HEK293 (cell line): Measurements from ENCODE around the gene ZNF354B.

Source experiments
- CTCF ChIA-PET: fragments of 350-600 bp; formaldehyde crosslinking; extraction: SDS; loops from one replicate; lab custom pipeline; 2021; ENCODE audit warnings: antibody characterized with exemption; lab: Yijun Ruan, JAX
- POLR2A ChIA-PET: fragments of 300-600 bp; formaldehyde crosslinking; extraction: SDS; loops from one replicate; lab custom pipeline; 2020; ENCODE audit warnings: antibody characterized with exemption, inconsistent platforms; lab: Yijun Ruan, JAX
- H3K27ac ChIP-seq: fragments of 200-500 bp; sonication (Bioruptor generic); 2 replicates; pipeline ENCODE4 v1.5.1; 2014; ENCODE audit warnings: low read depth, low read length, control low read depth, inconsistent platforms; ENCODE audit errors: extremely low read depth
- H3K36me3 ChIP-seq, 2 experiments: fragments of 200-500 bp in 1 of 2; sonication (Bioruptor generic) in 1 of 2; 1 replicate in 1 of 2; 2 replicates in 1 of 2; pipeline ENCODE4 v1.5.1; 2014 to 2017; ENCODE audit warnings: inconsistent platforms in 2 of 2, low read length in 2 of 2; ENCODE audit not compliant: control insufficient read depth in 2 of 2, insufficient read depth in 1 of 2
- H3K4me1 ChIP-seq: fragments of 200-500 bp; sonication (Bioruptor generic); 2 replicates; pipeline ENCODE4 v1.5.1; 2014; ENCODE audit warnings: mild to moderate bottlenecking, low read length, inconsistent platforms; ENCODE audit not compliant: control insufficient read depth, insufficient read depth
- H3K4me3 ChIP-seq: 2 replicates; pipeline ENCODE4 v1.5.1; 2011; ENCODE audit warnings: low read depth, mild to moderate bottlenecking, control low read depth, low read length, moderate library complexity
- H3K9me3 ChIP-seq: fragments of 200-500 bp; sonication (Bioruptor generic); 2 replicates; pipeline ENCODE4 v1.5.1; 2014; ENCODE audit warnings: low read depth, low read length, inconsistent platforms; ENCODE audit not compliant: control insufficient read depth, insufficient read depth
- EGR2 ChIP-seq: fragments of 450-650 bp; formaldehyde crosslinking; IDR thresholded peaks from 2 replicates; pipeline ENCODE4 v1.5.1; 2016; ENCODE audit warnings: low read depth, missing biosample characterization, missing genetic modification characterization
- GLI4 ChIP-seq: fragments of 450-650 bp; formaldehyde crosslinking; IDR thresholded peaks from 2 replicates; pipeline ENCODE4 v1.5.1; 2016; ENCODE audit warnings: missing biosample characterization, missing genetic modification characterization
- HIC1 ChIP-seq: fragments of 450-650 bp; formaldehyde crosslinking; IDR thresholded peaks from 2 replicates; pipeline ENCODE4 v1.5.1; 2016; ENCODE audit warnings: missing biosample characterization, missing genetic modification characterization
- SP2 ChIP-seq: fragments of 450-650 bp; formaldehyde crosslinking; IDR thresholded peaks from 2 replicates; pipeline ENCODE4 v1.5.1; 2016; ENCODE audit warnings: missing biosample characterization, missing genetic modification characterization
- YY2 ChIP-seq: fragments of 450-650 bp; formaldehyde crosslinking; IDR thresholded peaks from 2 replicates; pipeline ENCODE4 v1.5.1; 2016; ENCODE audit warnings: missing biosample characterization, missing genetic modification characterization
- ZBTB10 ChIP-seq: fragments of 450-650 bp; formaldehyde crosslinking; IDR thresholded peaks from 2 replicates; pipeline ENCODE4 v1.5.1; 2016; ENCODE audit warnings: missing biosample characterization, missing genetic modification characterization
- ZBTB11 ChIP-seq: fragments of 450-650 bp; formaldehyde crosslinking; conservative IDR thresholded peaks from 2 replicates; pipeline ENCODE4 v1.5.1; 2016; ENCODE audit warnings: low read depth, missing biosample characterization, missing genetic modification characterization
- ZFP69B ChIP-seq: fragments of 450-650 bp; formaldehyde crosslinking; IDR thresholded peaks from 2 replicates; pipeline ENCODE4 v1.5.1; 2016; ENCODE audit warnings: missing biosample characterization, missing genetic modification characterization
- ZNF114 ChIP-seq: fragments of 450-650 bp; formaldehyde crosslinking; IDR thresholded peaks from 2 replicates; pipeline ENCODE4 v1.5.0; 2017; ENCODE audit warnings: missing biosample characterization, missing genetic modification characterization
- ZNF132 ChIP-seq: fragments of 450-650 bp; formaldehyde crosslinking; IDR thresholded peaks from 2 replicates; pipeline ENCODE4 v1.5.1; 2017; ENCODE audit warnings: missing biosample characterization, missing genetic modification characterization, borderline replicate concordance
- ZNF140 ChIP-seq: fragments of 450-650 bp; formaldehyde crosslinking; IDR thresholded peaks from 2 replicates; pipeline ENCODE4 v1.5.1; 2016; ENCODE audit warnings: missing biosample characterization, missing genetic modification characterization
- ZNF175 ChIP-seq: fragments of 450-650 bp; formaldehyde crosslinking; IDR thresholded peaks from 2 replicates; pipeline ENCODE4 v1.5.1; 2016; ENCODE audit warnings: missing biosample characterization, missing genetic modification characterization
- ZNF202 ChIP-seq: fragments of 450-650 bp; formaldehyde crosslinking; IDR thresholded peaks from 2 replicates; pipeline ENCODE4 v1.5.1; 2016; ENCODE audit warnings: missing biosample characterization, missing genetic modification characterization, borderline replicate concordance
- ZNF223 ChIP-seq: fragments of 450-650 bp; formaldehyde crosslinking; IDR thresholded peaks from 2 replicates; pipeline ENCODE4 v1.5.1; 2016; ENCODE audit warnings: missing biosample characterization, missing genetic modification characterization
- ZNF274 ChIP-seq, 2 experiments: fragments of 200-500 bp in 1 of 2; fragments of 450-650 bp in 1 of 2; sonication (Bioruptor generic) in 1 of 2; formaldehyde crosslinking in 1 of 2; IDR thresholded peaks; 2 replicates each; pipeline versions ENCODE4 v1.5.1 to v1.6.1; 2014 to 2016; ENCODE audit warnings: borderline replicate concordance in 1 of 2, inconsistent platforms in 1 of 2, low read length in 1 of 2, missing biosample characterization in 1 of 2, missing genetic modification characterization in 1 of 2
- ZNF366 ChIP-seq: fragments of 450-650 bp; formaldehyde crosslinking; conservative IDR thresholded peaks from 2 replicates; pipeline ENCODE4 v1.5.1; 2016; ENCODE audit warnings: missing biosample characterization, missing genetic modification characterization
- ZNF514 ChIP-seq: fragments of 450-650 bp; formaldehyde crosslinking; IDR thresholded peaks from 2 replicates; pipeline ENCODE4 v1.5.1; 2016; ENCODE audit warnings: missing biosample characterization, missing genetic modification characterization
- ZNF555 ChIP-seq: fragments of 450-650 bp; formaldehyde crosslinking; conservative IDR thresholded peaks from 2 replicates; pipeline ENCODE4 v1.5.1; 2017; ENCODE audit warnings: missing biosample characterization, mild to moderate bottlenecking, missing genetic modification characterization, inconsistent platforms
- ZNF558 ChIP-seq: fragments of 450-650 bp; formaldehyde crosslinking; IDR thresholded peaks from 2 replicates; pipeline ENCODE4 v1.5.1; 2016; ENCODE audit warnings: missing biosample characterization, missing genetic modification characterization
- TF ChIP-seq, protein P1 (sequence below): fragments of 450-650 bp; formaldehyde crosslinking; IDR thresholded peaks from 2 replicates; pipeline ENCODE4 v1.5.1; 2016; ENCODE audit warnings: missing biosample characterization, missing genetic modification characterization
- TF ChIP-seq, protein P2 (sequence below): fragments of 450-650 bp; formaldehyde crosslinking; IDR thresholded peaks from 2 replicates; pipeline ENCODE4 v1.5.1; 2016; ENCODE audit warnings: missing biosample characterization, missing genetic modification characterization
- TF ChIP-seq, protein P3 (sequence below): fragments of 450-650 bp; formaldehyde crosslinking; IDR thresholded peaks from 2 replicates; pipeline ENCODE4 v1.5.1; 2016; ENCODE audit warnings: missing biosample characterization, missing genetic modification characterization, low read depth

ZNF354B gene

DNA sequence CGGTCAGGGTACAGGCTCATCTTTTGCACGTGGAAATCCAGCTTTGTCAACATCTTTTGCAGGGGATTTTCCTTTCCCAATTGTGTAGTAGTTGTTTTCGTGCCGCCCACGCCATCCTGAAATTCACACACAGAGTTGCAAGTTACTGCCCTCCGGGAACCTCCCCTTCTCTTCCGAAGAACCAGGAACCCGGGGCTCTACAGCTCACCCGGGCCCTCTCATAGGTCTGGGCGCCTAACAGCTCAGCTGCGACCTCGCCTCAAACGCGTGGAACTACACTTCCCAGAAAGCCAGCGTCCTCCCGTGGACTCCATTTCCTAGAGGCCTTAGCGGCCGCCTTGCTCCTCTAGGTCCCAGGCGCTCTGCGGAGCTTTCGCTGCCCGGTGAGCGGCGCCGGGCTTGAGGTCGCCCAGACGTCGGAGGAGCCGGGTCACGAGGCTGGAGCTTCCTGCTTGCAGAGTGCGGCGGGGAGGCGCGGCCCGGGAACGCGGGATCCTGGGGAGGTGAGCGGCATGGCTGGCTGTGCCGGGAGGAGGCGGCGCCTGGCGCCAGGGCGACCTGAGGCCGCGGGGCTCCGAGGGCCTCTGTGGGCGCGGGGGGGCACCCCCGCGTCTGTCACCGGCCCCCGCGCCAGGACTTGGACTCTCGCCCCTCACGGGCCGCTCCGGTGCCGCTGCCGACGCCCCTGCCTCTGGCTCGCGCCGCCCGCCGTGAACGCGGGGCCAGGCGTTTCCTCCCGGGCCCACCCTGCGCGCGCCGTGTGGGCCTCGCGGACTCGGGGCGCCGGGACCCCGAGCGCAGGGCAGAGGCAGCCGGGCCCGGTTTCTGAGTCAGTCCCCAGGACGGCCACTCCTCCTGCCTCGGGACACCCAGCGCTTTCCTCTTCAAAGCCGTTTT is at the start of gene ZNF354B (continued):
- TF ChIP-seq ZNF175 (tag by site-specific recombination): no peak
- TF ChIP-seq EGR2 (tag by site-specific recombination): no peak
- TF ChIP-seq YY2 (tag by site-specific recombination): peak; percentile 38; the same call in 1 of the 2 replicates
- TF ChIP-seq, all 188 proteins: peak for 42

DNA sequence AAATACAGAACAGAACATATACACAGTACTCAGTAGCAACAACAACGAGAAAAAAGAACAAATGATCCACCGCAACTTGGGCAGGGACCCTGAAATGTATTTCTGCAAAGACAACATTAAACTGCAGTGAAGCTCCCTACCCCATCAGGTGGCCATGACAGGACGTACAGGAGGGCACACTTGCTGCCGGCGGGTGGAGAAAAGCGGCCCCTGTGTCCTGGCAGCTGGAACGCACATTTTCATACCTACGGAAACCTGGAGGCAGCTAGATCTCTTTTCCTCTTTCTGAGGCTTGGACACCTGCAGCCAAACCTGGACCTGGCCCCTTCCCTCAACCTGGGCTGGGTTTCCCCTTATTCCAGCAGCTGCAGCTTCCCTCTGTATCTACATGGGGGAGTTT is 42.2 kb upstream of the ZNF354B start:
- no peaks in the 10 kb centered on the region; the same call in 1 of the 2 replicates for H3K9me3 ChIP-seq
- CTCF ChIA-PET: interaction anchor here (0.7 kb wide), 1 partner anchor 57 kb away, joined by 3 read pairs; no protein-coding TSS in a partner anchor
- H3K4me3 ChIP-seq: no peak overlapping the region
- TF ChIP-seq, protein P1, sequence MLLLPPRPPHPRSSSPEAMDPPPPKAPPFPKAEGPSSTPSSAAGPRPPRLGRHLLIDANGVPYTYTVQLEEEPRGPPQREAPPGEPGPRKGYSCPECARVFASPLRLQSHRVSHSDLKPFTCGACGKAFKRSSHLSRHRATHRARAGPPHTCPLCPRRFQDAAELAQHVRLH (tag by site-specific recombination): no peak
- TF ChIP-seq ZNF366 (tag by site-specific recombination) (no peak), ZNF114 (tag by site-specific recombination) (no peak), ZFP69B (tag by site-specific recombination) (no peak), ZNF274 (IDR thresholded peaks at IDR 0.05; ENCODE audit: low read length) (no peak), ZNF274 (tag by site-specific recombination; IDR thresholded peaks at IDR 0.05; ENCODE audit: borderline replicate concordance) (no peak), ZBTB10 (tag by site-specific recombination) (no peak), ZNF223 (no peak), ZNF514 (no peak), GLI4 (tag by site-specific recombination) (no peak), ZNF140 (tag by site-specific recombination) (no peak), SP2 (tag by site-specific recombination) (no peak), YY2 (tag by site-specific recombination) (no peak), HIC1 (tag by site-specific recombination) (no peak), ZNF555 (tag by site-specific recombination) (no peak), ZNF558 (tag by site-specific recombination) (no peak), ZNF132 (tag by site-specific recombination) (no peak), ZNF202 (no peak), ZBTB11 (tag by site-specific recombination) (no peak)
- TF ChIP-seq, protein P2, sequence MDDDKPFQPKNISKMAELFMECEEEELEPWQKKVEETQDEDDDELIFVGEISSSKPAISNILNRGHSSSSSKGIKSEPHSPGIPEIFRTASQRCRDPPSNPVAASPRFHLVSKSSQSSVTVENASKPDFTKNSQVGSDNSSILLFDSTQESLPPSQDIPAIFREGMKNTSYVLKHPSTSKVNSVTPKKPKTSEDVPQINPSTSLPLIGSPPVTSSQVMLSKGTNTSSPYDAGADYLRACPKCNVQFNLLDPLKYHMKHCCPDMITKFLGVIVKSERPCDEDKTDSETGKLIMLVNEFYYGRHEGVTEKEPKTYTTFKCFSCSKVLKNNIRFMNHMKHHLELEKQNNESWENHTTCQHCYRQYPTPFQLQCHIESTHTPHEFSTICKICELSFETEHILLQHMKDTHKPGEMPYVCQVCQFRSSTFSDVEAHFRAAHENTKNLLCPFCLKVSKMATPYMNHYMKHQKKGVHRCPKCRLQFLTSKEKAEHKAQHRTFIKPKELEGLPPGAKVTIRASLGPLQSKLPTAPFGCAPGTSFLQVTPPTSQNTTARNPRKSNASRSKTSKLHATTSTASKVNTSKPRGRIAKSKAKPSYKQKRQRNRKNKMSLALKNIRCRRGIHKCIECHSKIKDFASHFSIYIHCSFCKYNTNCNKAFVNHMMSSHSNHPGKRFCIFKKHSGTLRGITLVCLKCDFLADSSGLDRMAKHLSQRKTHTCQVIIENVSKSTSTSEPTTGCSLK (tag by site-specific recombination): no peak
- TF ChIP-seq, protein P3, sequence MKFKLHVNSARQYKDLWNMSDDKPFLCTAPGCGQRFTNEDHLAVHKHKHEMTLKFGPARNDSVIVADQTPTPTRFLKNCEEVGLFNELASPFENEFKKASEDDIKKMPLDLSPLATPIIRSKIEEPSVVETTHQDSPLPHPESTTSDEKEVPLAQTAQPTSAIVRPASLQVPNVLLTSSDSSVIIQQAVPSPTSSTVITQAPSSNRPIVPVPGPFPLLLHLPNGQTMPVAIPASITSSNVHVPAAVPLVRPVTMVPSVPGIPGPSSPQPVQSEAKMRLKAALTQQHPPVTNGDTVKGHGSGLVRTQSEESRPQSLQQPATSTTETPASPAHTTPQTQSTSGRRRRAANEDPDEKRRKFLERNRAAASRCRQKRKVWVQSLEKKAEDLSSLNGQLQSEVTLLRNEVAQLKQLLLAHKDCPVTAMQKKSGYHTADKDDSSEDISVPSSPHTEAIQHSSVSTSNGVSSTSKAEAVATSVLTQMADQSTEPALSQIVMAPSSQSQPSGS (tag by site-specific recombination): no peak
- H3K27ac ChIP-seq: no peak overlapping the region
- POLR2A ChIA-PET: no interaction called here
- no peaks in the 10 kb centered on the region for H3K36me3 ChIP-seq
- no peaks in the 10 kb centered on the region for H3K4me1 ChIP-seq
